GM12874 (cell line): ENCODE data around the gene ZNRF3.

Source experiments
- TF ChIP-seq, protein P1 (sequence below): IDR thresholded peaks from 2 replicates; pipeline ENCODE4 v1.5.1; 2011; ENCODE audit warnings: low read depth, mild to moderate bottlenecking, control low read depth, low read length, moderate library complexity; ENCODE audit not compliant: insufficient read depth

Gene ZNRF3

DNA sequence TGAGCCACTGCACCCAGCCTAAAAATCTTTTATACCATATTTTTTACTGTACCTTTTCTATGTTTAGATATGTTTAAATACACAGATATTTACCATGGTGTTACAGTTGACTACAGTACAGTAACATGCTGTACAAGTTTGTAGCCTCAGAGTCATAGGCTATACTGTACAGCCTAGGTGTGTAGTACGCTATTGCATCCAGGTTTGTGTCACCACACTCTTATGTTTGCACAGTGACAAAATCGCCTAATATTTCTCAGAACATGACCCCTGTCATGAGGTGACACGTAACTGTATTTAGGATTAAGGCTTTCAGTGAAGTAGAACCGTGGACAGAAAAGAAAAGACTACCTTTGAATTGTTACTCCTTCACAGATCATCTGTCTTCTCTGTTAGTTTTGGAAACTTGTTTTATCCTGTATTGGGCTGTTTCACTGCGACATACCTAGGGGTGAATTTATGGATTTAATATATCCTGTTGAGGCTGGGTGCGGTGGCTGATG is 83.8 kb downstream of the ZNRF3 start:
- TF ChIP-seq, protein P1, sequence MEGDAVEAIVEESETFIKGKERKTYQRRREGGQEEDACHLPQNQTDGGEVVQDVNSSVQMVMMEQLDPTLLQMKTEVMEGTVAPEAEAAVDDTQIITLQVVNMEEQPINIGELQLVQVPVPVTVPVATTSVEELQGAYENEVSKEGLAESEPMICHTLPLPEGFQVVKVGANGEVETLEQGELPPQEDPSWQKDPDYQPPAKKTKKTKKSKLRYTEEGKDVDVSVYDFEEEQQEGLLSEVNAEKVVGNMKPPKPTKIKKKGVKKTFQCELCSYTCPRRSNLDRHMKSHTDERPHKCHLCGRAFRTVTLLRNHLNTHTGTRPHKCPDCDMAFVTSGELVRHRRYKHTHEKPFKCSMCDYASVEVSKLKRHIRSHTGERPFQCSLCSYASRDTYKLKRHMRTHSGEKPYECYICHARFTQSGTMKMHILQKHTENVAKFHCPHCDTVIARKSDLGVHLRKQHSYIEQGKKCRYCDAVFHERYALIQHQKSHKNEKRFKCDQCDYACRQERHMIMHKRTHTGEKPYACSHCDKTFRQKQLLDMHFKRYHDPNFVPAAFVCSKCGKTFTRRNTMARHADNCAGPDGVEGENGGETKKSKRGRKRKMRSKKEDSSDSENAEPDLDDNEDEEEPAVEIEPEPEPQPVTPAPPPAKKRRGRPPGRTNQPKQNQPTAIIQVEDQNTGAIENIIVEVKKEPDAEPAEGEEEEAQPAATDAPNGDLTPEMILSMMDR = no peak

DNA sequence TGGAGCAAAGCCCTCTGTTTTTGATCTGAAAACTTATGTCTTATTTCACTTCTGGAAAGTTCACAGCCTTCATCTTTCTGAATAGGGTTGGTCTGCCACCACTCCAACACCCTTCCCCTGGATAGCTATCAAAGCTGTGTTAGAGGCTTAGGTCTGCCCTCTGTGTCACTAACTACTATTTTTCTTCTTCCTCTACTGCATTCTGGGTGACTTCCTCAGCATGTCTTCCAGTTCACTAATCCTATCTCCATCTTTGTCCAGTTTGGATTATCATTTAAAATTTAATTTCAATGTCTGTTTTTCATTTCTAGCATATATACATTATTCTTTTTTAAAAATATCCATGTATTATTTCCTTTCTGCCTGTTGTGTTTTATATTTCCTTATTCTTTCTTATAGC is 84.6 kb downstream of the ZNRF3 start:
- TF ChIP-seq, protein P1 = no peak

DNA sequence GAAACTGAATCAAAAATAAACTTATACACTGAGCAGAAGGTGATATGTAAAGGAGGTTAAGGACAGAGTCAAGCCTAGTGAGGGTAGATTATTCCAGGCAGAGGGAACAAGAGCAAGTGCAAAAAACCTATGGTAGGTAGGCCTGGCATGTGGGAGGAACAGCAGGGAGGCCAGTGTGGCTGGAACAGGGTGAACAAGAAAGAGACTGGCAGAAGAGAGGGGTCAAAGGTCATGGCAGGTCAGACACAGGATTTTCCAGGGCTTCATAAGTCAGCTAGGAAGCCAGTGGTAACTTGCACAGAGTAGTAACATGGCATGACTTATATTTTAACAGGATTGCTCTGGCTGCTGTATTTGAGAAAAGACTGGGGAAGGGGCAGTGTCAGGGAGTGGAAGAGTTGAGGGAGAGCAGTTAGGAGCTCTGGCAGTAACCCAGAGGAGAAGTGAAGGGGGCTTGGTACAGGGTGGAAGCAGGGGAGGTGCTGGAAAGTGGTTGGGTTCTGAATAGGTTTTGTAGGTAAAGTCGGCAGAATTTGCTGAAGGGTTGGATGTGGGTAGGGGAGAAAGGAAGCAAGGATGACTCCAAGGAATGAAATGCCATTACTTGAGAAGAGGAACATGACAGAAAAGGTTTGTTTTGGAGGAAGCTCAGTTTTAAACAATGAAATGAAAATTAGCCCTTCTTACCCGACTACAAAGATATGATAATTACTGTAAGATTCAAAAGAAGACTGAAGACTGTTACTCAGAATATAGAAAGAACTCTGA is 86.2 kb downstream of the ZNRF3 start:
- TF ChIP-seq, protein P1 = no peak

DNA sequence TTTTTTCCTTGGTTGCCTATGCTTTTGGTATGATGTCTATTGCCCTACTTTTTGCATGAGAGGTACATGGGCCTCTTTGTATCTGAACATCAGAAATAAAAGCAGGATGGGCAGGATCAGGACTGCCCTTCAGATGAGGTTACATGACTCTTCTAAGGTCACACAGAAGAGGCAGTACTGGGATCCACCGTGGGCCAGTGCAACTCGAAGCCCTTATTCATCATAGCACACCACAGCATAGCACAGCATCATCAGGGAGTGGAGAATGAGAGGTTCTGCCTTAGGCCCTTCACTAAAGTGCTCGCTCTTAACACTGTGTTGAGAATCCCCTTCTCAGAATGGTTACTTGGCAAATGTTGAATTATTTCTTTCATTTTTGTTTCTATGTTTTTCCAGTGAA is 90.0 kb downstream of the ZNRF3 start:
- TF ChIP-seq, protein P1 = no peak

DNA sequence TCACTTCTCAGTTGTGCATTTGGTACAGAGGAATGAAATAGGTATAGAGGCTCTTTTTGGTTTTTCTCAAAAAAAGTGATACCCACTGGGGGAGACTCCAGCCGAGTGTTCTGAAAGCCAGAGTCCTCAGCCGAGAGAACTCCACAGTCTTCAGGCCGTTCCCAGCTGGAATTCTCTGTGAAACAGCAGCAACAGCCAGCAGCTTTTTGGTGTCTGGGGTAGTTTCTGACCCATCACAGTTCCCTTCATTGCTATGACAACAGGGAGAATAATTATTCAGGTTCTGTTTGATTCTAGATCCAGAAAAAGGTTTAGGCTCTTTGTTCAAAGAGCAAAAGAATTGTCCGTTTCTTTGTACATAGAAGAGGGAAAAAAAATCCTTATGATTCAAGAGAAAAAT is 93.7 kb downstream of the ZNRF3 start:
- TF ChIP-seq, protein P1 = no peak

DNA sequence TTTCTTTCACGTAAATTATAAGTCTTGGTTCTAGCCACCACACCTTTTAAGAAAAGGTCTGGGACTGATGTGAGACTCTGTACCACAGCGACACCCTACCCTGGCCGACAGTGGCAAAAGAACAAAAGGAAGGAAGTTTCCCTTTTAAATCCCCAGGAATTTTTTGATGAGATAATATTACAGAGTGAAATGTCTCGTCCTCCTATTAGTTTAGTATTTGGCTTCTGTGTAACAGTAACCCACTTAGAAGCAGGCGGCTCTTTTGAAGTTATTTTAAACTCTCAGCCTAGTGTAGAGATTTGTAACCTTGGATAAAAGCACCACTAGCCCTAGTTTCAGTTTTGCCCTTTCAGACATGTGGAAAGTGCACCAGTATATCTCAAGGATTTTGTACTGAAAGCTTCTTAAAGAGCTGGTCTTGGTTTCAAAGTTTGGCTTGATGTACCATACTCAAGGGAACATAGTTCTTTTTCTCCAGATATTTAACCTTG is 94.2 kb downstream of the ZNRF3 start:
- TF ChIP-seq, protein P1 = no peak

DNA sequence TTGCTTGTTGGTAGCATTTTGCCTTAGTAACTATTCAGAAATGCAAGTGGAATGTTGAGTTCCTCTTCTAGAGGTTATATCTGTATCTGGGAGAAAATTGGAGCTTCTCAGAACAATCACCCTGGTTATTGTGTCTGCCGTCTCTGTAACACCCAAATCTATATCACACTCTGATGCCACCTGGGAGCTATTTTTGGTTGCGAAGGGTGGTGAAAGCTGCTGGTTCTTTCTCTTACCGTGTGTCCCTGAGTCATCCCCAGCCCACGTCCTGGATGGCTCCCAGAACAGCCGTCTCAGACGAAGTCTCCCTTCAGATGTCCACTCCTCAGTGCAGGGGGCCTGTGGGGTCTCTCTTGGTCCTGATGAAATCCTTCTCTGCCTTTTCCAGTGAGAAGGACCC is 94.8 kb downstream of the ZNRF3 start:
- TF ChIP-seq, protein P1 = no peak
